ENCODE measurements around the gene ACKR1. TPM values are rescaled to one million over a fixed set of nuclear protein-coding genes. Genes with fewer than 3 reads are reported as not detected.

ACKR1 gene
- total RNA-seq, 4 donors from 2014 or later: 128 to 363 (median 212) TPM

GRCh38 chr1:159229260-159229885 is 24.7 kb downstream of the ACKR1 start:
- no peak overlapping the region for H3K4me3 ChIP-seq
- DNase-seq (ENCODE audit: low spot score in 2 of 2): no peak
- WGBS, 2 donors: 74 to 81% methylated on average over 8 of the region's 8 CpGs
- TF ChIP-seq CTCF (IDR thresholded peaks at IDR 0.05): no peak
- TF ChIP-seq EP300 (IDR thresholded peaks at IDR 0.05): no peak
- TF ChIP-seq POLR2A (IDR thresholded peaks at IDR 0.05): no peak
- no peak overlapping the region for H3K27ac ChIP-seq
- no peaks in the 10 kb centered on the region for H3K36me3 ChIP-seq
- H3K9me3 ChIP-seq: no peaks in the 10 kb centered on the region
- no peaks in the 10 kb centered on the region for H3K27me3 ChIP-seq
- no peaks in the 10 kb centered on the region for H3K4me1 ChIP-seq

DNA sequence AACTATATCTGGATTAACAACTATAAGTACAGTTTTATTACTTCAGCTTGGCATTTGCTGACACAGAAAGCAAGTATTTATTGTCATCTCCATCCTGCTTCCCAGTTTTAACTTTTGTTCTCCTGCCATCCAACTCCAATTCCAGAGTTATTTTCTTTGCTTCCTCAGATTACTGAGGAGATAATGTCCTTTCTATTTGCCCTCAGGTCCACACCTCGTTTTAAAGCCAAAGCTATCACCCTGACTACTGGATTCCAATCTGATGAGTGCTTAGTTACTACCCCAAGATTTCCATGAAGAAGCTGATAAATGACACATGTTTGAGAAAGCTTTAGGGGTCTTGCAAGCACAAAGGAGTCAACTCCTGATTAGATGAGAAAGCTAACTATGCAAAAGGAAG is 25.2 kb downstream of the ACKR1 start:
- 13 to 29% methylated on average over 1 of the region's 1 CpG for WGBS, 2 donors
- Histone ChIP-seq H3K27me3 (no peaks in the 10 kb centered on the region), H3K9me3 (no peaks in the 10 kb centered on the region), H3K4me1 (no peaks in the 10 kb centered on the region), H3K4me3 (no peak overlapping the region), H3K36me3 (no peaks in the 10 kb centered on the region), H3K27ac (no peak overlapping the region)
- no peak for DNase-seq (ENCODE audit: low spot score in 2 of 2)
- TF ChIP-seq POLR2A (IDR thresholded peaks at IDR 0.05) (no peak), CTCF (IDR thresholded peaks at IDR 0.05) (no peak), EP300 (IDR thresholded peaks at IDR 0.05) (no peak)

GRCh38 chr1:159239551-159240220 is 35.0 kb downstream of the ACKR1 start:
- Histone ChIP-seq H3K4me3 (no peak overlapping the region), H3K9me3 (peaks cover 0 to 5% (median 0%) of the 10 kb centered on the region in 4 donors), H3K27me3 (no peaks in the 10 kb centered on the region), H3K4me1 (no peaks in the 10 kb centered on the region), H3K27ac (no peak overlapping the region), H3K36me3 (no peaks in the 10 kb centered on the region)
- WGBS, 2 donors: 65 to 77% methylated on average over 4 of the region's 4 CpGs
- DNase-seq (ENCODE audit: low spot score in 2 of 2): no peak
- no peak for TF ChIP-seq EP300 (IDR thresholded peaks at IDR 0.05)
- no peak for TF ChIP-seq CTCF (IDR thresholded peaks at IDR 0.05)
- no peak for TF ChIP-seq POLR2A (IDR thresholded peaks at IDR 0.05)

GRCh38 chr1:159247266-159247665 is 42.6 kb downstream of the ACKR1 start:
- Histone ChIP-seq H3K27me3 (no peaks in the 10 kb centered on the region), H3K4me3 (no peak overlapping the region), H3K9me3 (peaks cover 0 to 17% (median 0%) of the 10 kb centered on the region in 4 donors), H3K4me1 (no peaks in the 10 kb centered on the region), H3K27ac (no peak overlapping the region), H3K36me3 (no peaks in the 10 kb centered on the region)
- no peak for DNase-seq (ENCODE audit: low spot score in 2 of 2)
- 84 to 92% methylated on average over 3 of the region's 3 CpGs for WGBS, 2 donors
- TF ChIP-seq POLR2A (IDR thresholded peaks at IDR 0.05): no peak
- TF ChIP-seq CTCF (IDR thresholded peaks at IDR 0.05): no peak
- no peak for TF ChIP-seq EP300 (IDR thresholded peaks at IDR 0.05)

- no peak overlapping the region for H3K27ac ChIP-seq
- no peaks in the 10 kb centered on the region for H3K27me3 ChIP-seq
- H3K4me3 ChIP-seq: no peak overlapping the region
- H3K9me3 ChIP-seq: peaks cover 0 to 13% (median 0%) of the 10 kb centered on the region in 4 donors
- no peaks in the 10 kb centered on the region for H3K36me3 ChIP-seq
- 53 to 69% methylated on average over 1 of the region's 1 CpG for WGBS, 2 donors
- TF ChIP-seq POLR2A (IDR thresholded peaks at IDR 0.05): no peak
- TF ChIP-seq CTCF (IDR thresholded peaks at IDR 0.05): no peak
- no peak for TF ChIP-seq EP300 (IDR thresholded peaks at IDR 0.05)
- DNase-seq (ENCODE audit: low spot score in 2 of 2): no peak
- H3K4me1 ChIP-seq: no peaks in the 10 kb centered on the region
These were observed 43.6 kb downstream of the ACKR1 start for GRCh38 chr1:159248311-159248710.
